GM21825 (cell line): ENCODE results near the gene C17orf113.
"Not testable (repeated sequence)": the region's sequence is repeated elsewhere in the genome, so short reads cannot be mapped to it uniquely, and the experiment has no call there.

Source experiments
- ATAC-seq: cut with Tn5 transposase; IDR thresholded peaks from one replicate; pipeline ENCODE4 v1.9.1; 2021; ENCODE audit warnings: mild to moderate bottlenecking, moderate library complexity; ENCODE audit not compliant: unreplicated experiment

The C17orf113 gene

GRCh38 chr17:42017866-42018200 is 32.6 kb downstream of the C17orf113 start:
- ATAC-seq: no peak

GRCh38 chr17:42016941-42017865 is 33.2 kb downstream of the C17orf113 start, which contains the start of gene DNAJC7:
TSS of gene DNAJC7 (minus strand) at chr17:42017439. CDS start at chr17:42017416, 23 bp downstream.
- ATAC-seq: peak; percentile 72

GRCh38 chr17:42016411-42016831 is 34.0 kb downstream of the C17orf113 start:
- no peak for ATAC-seq

GRCh38 chr17:42013740-42014139 is 36.7 kb downstream of the C17orf113 start:
- not testable (repeated sequence) for ATAC-seq

- not testable (repeated sequence) for ATAC-seq
These were observed 38.0 kb downstream of the C17orf113 start for GRCh38 chr17:42012363-42012762.

GRCh38 chr17:42010898-42011516 is 39.4 kb downstream of the C17orf113 start:
- no peak for ATAC-seq

GRCh38 chr17:42010266-42010680 is 40.1 kb downstream of the C17orf113 start:
- not testable (repeated sequence) for ATAC-seq

GRCh38 chr17:42009170-42009569 is 41.2 kb downstream of the C17orf113 start:
- ATAC-seq: no peak

GRCh38 chr17:42005166-42005565 is 45.2 kb downstream of the C17orf113 start:
- no peak for ATAC-seq

GRCh38 chr17:42002792-42003301 is 47.6 kb downstream of the C17orf113 start:
- no peak for ATAC-seq

GRCh38 chr17:42002175-42002791 is 48.1 kb downstream of the C17orf113 start:
- no peak for ATAC-seq

- ATAC-seq: no peak
These were observed 48.7 kb downstream of the C17orf113 start for GRCh38 chr17:42001729-42002128.

- no peak for ATAC-seq
These were observed 49.8 kb downstream of the C17orf113 start for GRCh38 chr17:42000413-42001133.

- ATAC-seq: no peak
These were observed 51.9 kb downstream of the C17orf113 start for GRCh38 chr17:41998497-41998896.

- ATAC-seq: no peak
These were observed 53.6 kb downstream of the C17orf113 start for GRCh38 chr17:41996855-41997164.

- no peak for ATAC-seq
These were observed 57.8 kb downstream of the C17orf113 start for GRCh38 chr17:41992576-41992975.

GRCh38 chr17:41989702-41990419 is 60.5 kb downstream of the C17orf113 start:
- no peak for ATAC-seq

- ATAC-seq: no peak
These were observed 62.0 kb downstream of the C17orf113 start for GRCh38 chr17:41988418-41988817.
